22Rv1 (cell line): ENCODE measurements around the gene MAPKAPK3.

Experiments used
- ZFX ChIP-seq: fragments of 450-650 bp; IDR thresholded peaks from 2 replicates; pipeline ENCODE4 v1.6.1; 2017; ENCODE audit warnings: antibody characterized with exemption, borderline replicate concordance
- TF ChIP-seq, protein P1 (sequence below): fragments of 450-650 bp; IDR thresholded peaks from 2 replicates; pipeline ENCODE4 v1.5.1; 2017; ENCODE audit warnings: mild to moderate bottlenecking

DNA sequence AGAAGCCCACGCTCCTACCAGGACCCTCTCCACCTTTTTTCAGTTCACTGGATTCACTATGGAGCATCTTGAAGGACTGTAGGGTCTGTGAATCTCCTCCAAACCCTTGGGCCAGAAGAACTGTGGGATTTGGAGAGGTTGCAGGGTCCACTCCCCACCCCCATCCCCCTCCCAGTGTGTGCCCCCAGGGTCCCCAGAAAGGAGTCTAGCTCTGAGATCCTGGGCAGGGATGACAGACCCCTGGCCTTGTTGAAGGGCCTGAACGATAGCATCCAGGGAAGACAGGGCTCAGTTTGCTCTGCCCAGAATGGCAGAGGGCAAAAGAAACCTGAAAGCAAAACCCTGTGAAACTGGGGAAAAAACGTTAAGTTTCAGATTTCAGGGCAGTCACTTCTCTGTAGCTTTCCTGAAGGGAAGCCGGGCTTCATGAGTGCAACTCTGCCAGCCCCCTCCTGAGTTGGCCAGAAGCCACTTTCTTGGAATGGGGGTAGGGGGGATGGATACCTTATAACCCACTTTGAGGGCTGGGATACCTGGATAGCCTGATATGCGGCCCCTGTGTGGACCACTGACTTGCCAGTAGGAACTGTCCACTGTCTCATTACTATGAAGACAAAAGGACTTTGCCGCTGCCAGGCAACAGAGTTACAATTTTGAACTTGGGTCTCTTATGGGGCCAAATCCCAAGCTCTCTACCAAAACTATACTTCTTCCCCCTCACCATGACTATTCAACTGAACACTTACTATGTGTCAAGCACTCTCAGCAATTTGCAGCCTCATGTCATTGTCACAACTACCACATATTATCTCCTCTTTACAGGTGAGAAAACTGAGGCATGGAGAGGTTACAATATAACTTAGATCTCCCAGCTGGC, 3.7 kb upstream of the MAPKAPK3 start:
- TF ChIP-seq ZFX = no peak
- TF ChIP-seq, protein P1, sequence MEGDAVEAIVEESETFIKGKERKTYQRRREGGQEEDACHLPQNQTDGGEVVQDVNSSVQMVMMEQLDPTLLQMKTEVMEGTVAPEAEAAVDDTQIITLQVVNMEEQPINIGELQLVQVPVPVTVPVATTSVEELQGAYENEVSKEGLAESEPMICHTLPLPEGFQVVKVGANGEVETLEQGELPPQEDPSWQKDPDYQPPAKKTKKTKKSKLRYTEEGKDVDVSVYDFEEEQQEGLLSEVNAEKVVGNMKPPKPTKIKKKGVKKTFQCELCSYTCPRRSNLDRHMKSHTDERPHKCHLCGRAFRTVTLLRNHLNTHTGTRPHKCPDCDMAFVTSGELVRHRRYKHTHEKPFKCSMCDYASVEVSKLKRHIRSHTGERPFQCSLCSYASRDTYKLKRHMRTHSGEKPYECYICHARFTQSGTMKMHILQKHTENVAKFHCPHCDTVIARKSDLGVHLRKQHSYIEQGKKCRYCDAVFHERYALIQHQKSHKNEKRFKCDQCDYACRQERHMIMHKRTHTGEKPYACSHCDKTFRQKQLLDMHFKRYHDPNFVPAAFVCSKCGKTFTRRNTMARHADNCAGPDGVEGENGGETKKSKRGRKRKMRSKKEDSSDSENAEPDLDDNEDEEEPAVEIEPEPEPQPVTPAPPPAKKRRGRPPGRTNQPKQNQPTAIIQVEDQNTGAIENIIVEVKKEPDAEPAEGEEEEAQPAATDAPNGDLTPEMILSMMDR = no peak
